NCI-H1436 (cell line): ENCODE results near the gene UTS2R.
A peak's percentile ranks its signal among the peaks of the same experiment; 100 is the strongest.
"Not testable (repeated sequence)": the region's sequence is repeated elsewhere in the genome, so short reads cannot be mapped to it uniquely, and the experiment has no call there.

Experiments
- DNase-seq: peaks from one replicate; lab custom pipeline; 2025; lab: John Stamatoyannopoulos, UW

UTS2R gene

DNA sequence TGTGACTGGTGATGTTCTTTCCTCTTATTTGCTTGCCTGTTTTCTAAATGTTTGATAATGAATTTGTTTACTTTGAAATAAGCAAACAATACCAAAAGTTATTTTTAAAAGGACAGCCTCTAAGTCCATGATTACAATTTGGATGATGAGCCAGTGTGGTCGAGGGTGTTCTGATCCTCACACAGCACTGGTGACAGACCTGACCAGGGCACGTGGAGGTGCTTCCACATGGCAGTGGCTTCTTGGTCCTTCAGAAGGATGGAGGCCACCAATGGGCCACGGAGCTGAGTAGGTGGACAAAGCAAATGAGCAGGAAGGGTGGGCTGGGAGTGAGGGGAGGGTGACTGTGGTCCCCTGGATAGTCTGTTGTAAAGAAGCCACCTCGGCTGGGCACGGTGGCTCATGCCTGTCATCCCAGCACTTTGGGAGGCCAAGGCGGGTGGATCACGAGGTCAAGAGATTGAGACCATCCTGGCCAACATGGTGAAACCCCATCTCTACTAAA lies 16.7 kb upstream of the UTS2R start:
- DNase-seq, result no peak

DNA sequence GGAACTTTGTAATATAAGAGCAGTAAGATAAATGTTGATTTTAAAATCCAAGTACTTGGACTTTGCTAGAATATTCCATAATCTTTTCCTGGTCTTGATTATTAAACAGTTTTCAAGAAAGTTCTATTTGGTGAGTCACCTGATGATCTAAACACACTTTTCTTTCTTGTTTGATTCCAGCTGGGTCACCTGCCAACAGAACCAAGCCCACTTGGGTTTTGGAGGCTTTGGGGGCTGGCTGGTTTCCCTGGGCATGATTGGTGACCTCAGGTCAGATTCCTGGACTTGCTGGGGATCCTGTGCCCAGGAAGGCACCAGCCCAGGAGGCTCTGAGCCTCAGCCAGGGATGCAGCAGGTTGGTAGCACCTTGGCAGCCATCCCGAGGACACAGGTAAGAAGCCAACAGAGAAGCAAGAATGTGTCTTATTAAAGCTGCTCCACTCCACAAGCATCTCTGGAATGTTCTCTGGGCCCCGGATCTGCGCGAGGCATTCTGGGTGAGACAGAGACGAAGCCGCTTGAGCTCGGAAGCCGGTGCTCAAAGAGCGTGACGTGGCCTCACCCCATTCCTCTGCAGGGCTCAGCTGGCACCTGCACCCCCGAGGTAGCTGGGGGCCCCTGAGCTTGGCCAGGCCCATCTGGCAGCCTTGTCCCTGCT lies 15.7 kb upstream of the UTS2R start:
- DNase-seq, result no peak

DNA sequence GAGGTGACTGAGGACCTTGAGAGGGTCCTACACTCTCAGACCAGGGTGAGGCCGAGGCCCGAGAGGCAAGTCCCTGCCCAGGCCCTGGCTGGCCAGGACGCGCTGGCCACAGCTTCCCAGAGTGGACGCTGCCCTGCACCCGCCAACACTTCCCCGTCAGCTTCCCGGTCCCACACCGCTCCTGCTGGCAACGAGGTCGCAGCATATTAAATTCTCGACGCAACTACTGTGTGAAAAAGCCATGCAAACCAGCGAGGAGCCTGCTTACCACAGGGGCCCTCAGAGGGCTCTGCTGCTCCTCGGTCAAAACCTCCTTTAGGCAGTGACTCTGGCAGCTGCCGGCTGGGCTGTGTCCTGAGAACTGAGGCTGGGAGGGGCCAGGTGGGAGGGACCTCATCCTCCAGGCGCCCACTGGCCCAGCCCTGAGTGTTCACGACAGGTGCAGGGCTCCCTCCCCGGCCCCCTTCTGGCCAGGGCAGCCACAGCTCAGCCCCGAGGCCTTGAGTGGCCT lies 14.7 kb upstream of the UTS2R start:
- DNase-seq, result no peak

DNA sequence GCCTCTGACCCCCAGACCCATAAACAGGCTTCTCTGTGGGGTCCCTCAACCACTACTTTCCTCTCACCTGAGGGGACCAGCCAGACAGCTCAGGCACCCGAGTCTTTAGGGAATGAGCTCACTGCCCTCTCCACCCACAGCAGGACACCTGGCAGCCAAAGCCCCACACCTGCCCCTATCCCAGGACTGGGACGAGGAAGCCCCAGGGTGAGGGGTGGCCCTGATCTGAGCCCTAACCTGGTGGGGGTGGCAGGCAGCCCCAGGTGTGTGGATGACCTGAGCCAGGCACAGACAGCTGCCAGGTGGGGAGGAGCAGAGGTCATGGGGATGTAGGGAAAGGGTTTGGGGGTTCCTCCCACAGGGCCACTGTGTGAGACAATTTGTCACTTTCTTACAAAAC lies 14.2 kb upstream of the UTS2R start:
- no peak for DNase-seq

DNA sequence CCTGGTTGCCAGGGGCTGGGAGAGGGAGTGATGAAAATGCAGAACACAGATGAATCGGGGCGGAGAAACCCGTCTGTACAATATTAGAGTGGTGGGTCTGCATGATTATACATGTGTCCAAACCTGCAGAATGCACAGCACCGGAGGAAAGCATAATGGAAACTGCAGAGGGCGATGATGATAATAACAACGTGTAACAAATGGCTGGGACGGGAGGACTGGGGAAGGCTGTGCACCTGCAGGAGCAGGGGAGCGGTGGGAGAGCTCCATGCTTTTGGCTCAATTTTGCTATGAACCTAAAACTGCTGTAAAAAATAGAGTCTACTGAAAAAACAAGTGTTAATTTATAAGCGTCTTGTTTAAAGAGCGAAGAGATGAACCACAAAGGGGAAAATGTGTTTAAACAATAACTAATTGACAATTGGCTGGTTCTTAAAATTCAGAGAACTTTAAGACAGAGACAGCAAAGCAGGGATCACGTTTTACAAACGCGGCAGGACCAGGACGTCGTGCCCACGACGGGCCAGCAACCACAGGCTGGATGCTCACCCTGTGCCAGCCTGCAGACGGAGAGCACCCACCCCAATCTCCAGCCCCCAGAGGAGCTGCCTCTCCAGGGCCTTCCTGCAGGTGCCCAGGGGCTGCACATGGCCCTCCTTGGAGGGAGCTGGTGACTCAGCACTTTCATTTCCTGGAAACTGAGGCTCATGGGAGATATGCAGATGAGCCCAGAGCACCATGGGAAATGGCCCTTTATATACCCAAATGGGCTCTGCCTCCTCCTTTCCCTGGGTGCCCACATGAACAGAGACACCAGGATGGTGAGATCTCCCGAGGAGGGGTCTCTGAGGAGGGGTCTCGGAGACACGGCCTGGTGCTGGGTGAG lies 12.9 kb upstream of the UTS2R start, which contains the start of gene TEX19:
Gene TEX19 (plus strand): TSS at position 783 of the 886 bp plus-strand sequence. CDS start 2,904 bp downstream, outside the sequence.
- DNase-seq, result peak; percentile 69

DNA sequence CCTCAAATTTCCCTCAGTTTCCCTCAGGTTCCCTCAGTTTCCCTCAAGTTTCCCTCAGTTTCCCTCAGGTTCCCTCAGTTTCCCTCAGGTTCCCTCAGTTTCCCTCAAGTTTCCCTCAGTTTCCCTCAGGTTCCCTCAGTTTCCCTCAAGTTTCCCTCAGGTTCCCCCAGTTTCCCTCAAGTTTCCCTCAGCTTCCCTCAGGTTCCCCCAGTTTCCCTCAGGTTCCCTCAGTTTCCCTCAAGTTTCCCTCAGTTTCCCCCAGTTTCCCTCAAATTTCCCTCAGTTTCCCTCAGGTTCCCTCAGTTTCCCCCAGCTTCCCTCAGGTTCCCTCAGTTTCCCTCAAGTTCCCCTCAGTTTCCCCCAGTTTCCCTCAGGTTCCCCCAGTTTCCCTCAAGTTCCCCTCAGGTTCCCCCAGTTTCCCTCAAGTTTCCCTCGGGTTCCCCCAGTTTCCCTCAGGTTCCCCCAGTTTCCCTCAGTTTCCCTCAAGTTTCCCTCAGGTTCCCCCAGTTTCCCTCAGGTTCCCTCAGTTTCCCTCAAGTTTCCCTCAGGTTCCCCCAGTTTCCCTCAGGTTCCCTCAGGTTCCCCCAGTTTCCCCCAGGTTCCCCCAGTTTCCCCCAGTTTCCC lies 12.0 kb upstream of the UTS2R start:
- not testable (repeated sequence) for DNase-seq

DNA sequence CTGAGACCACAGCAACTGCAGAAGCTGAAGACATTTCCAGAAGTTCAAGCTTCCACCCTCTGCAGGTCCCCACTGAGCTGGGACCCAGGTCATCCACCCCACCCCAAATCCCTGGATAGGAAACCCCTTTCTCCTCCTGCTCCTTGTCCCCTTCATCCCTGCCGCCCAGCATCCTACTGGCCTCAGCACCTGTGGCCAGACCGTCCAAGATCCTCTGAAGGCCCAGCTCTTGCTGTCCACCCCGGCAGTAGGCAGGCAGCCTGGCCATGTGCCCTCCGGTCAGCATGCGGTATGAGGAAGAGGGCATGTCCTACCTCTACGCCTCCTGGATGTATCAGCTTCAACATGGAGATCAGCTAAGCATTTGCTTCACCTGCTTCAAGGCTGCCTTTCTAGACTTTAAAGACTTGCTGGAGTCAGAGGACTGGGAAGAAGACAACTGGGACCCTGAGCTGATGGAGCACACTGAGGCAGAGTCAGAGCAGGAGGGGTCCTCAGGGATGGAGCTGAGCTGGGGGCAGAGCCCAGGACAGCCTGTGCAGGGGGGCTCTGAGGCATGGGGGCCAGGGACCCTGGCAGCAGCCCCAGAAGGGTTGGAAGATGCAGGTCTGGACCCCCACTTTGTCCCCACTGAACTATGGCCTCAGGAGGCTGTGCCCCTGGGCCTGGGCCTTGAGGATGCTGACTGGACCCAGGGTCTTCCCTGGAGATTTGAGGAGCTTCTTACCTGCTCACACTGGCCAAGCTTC lies 9.5 kb upstream of the UTS2R start:
- no peak for DNase-seq

DNA sequence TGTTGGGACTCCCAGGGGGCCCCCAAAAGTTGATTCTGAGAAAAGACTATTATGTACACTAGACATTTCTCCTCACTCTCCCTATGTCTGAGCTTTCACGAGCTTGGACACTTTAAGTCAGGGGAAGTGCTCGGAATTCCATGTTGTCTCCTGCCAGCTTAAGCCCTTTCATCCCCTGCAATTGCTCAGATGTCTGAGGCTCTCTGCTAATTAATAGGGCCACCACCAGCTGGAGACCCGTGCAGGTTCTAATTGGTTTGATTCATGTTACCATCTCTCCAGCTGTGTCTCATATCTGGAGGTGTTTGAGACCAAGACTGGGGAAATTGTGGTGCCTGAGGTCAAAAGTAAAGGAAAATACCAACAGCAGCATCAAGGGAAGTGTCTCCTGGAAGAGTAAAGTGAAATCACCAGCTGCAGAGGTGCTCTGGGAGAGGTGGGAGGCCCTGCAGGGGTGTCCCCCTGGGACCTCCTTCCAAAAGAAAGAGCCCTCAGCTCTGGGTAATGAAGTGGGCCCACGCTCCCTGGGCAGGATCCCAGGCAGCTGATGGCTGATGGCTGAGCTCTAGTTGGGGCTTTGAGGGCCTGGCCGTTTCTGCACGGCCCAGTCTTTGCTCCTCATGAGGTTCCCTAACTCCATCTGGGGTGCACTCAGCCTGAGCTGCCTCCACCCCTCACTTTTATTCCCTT lies 5.8 kb upstream of the UTS2R start:
- peak; percentile 24 for DNase-seq

DNA sequence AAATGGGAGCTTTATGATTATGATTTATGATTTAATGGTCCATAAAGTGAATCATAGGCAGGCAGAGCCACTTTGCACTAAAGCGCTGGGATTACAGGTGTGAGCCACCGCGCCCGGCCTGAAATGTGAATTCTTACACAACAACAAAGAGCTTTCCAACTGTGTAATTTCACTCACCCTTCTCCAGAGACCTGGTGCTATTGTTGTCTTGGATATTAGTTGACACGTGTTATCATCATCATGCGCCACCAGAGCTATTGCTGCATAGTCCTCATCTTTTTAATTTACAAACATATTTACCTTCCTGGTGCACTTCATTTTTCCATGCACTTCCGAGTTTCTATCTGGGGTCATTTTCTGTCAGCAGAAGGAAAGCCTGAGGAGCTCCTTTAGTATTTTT lies 4.8 kb upstream of the UTS2R start:
- peak; percentile 69 for DNase-seq

DNA sequence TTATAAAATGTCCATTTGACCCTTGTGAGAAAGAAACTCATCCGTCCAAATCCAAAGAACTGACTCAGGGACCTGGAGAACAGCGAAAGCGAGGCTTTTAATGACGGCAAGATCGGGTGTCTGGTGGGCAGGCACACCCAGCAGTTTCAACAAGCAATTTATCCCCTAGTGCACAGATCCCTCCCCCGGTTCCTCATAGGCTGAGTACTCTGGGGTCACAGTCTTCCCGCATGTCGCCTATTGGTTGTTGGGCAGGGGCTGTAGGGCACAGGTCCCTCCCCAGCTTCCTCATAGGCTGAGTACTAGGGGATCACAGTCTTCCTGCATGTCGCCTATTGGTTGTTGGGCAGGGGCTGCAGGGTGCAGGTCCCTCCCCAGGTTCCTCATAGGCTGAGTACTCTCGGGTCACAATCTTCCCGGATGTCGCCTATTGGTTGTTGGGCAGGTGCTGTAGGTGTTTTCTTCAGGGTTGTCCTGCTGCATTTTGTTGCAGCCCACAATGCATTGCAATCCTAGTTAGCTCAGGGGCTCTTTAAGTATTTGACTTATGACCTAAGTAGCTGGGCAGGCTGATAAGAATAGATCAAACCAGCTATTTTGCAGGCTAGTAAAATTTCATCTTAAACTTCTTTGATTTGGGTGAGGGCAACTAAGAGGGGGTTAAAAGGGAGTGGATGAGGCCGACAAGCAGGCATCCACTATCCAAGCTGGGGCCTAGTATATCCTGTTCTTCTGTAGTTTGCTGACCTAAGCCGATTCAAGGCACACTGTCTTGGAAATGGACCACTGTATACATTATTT lies 3.6 kb upstream of the UTS2R start:
- DNase-seq, result peak; percentile 97

DNA sequence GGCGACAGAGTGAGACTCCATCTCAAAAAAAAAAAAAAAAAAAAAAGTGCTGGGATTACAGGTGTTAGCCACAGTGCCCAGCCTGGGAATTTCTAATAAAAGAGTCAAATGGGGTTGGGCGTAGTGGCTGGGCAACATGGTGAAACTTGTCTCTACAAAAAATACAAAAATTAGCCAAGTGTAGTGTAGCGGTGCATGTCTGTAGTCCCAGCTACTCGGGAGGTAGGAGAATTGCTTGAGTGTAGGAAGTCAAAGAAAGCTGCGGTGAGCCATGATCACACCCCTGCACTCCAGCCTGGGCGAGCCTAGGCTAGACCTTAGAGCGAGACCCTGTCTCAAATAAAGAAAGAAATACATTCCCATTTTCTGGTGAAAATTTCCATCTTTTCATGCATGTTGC lies 2.4 kb upstream of the UTS2R start:
- DNase-seq, result no peak

DNA sequence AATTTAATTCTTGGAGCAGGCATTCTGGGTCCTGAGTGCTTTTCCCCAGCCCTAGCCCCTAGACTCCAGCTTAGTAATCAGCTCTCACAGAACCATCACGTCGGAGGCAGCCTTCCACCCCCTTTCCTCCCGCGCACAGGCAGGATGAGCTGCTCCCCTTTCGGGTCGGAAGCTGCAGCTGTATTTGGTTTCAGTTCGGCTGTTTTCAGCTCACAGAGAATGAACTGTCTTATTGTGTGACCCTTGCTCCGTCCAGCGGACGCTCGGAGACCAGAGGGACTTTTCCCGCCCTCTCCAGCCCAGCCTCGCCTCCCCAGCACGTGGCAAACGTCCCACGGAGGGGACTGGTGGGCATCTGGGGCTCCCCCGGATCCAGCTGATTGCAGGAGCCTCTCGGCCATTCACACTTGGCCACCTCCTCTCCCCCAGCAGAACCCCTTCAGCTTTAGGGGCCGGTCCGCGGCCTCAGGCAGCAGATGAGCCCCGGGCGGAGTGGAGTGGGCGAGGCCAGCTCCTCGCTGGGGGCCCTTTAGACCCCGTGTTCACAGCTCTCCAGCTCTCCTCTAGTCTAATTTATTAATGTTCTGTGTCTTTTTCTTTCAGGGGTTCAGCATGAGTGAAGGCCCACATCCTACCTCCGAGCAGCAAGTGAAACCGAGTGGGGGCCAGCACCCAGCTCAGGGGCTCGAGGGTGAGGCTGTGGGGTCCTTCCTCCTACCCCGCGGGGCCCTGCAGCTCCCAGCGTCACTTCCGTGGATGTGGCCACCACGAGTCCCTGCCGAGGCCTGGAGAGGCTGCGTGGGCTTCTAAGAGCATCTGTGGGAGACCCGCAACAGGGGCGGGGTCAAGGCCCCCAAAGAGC lies 863 bp upstream of the UTS2R start:
- DNase-seq, result no peak

DNA sequence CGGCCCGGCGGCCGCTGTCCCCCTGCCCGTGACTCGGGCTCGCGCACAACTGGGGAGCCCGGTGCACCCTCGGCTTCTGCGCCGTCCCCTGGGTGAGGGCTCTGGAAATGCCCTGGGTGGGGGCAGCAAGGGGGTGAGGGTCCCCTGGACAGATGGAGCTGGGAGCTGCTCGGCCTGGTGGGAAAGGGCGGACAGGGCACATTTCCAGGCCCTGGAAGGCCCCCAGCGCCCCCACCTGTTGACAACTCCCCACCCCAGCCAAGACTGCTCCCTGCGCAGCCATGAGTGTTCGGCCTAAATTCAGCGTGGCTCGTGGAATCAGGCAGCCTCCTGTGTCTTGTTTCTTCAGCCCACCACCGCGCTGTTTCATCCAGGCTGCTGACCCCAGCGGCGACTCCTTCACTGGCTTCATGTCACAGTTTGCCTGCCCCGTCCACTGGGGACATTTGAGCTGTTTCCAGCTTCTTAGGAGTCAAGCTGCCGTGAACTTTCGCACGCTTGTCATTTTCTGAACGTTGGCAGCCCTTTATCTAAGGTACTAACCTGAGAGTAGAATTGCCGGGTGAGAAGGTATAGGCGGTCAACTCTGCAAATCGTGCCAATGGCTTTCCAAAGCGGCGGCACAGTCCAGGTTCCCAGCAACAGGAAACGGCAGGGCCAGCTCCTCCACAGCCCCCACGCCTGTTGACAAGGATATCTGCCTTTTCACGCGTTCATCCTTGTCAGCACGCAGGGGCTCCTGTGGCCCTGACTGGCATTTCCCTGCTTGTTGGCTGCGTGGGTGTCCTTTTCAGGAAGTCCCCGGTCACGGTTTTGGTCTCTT lies 895 bp downstream of the UTS2R start:
- DNase-seq, result no peak

DNA sequence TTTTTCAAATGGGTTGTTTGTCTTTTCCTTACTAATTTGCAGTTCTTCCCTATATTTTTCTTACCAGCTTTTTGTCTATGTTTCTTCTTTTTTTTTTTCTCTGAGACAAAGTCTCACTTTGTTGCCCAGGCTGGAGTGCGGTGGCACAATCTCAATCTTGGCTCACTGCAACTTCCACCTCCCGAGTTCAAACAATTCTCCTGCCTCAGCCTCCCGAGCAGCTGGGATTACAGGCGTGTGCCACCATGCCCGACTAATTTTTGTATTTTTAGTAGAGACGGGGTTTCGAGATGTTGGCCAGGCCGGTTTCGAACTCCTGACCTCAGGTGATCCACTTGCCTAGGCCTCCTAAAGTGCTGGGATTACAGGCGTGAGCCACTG lies 1.5 kb downstream of the UTS2R start:
- not testable (repeated sequence) for DNase-seq

DNA sequence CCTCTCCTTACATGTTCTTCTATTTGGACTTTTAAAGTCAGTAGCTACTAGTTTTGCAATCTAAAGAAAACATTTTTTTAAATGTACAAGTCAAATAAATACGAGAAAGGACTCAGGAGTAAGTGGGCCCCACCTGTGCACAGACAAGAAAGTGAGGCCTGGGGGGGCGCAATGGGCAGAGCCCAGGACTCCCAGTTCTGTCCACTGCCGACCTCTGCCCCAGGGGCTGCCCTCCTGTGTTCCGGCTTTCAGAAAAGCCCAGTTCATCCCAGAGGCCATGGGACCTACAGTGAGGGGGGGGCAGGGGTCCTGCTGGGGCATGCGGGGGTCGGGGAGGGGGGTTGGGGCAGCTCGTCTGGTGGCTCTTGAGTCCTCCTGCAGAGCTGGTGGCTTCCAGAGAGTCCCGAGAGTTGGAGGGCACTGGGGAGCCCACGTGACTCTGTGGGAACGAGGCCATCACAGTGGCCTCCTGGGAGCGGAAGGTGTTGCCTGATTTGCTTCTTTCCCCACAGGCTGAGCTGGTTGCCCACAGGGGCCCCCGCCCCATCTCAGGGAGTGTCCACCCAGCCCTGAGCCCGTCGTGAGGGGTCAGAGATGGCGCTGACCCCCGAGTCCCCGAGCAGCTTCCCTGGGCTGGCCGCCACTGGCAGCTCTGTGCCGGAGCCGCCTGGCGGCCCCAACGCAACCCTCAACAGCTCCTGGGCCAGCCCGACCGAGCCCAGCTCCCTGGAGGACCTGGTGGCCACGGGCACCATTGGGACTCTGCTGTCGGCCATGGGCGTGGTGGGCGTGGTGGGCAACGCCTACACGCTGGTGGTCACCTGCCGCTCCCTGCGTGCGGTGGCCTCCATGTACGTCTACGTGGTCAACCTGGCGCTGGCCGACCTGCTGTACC lies 2.4 kb downstream of the UTS2R start:
- DNase-seq, result no peak

DNA sequence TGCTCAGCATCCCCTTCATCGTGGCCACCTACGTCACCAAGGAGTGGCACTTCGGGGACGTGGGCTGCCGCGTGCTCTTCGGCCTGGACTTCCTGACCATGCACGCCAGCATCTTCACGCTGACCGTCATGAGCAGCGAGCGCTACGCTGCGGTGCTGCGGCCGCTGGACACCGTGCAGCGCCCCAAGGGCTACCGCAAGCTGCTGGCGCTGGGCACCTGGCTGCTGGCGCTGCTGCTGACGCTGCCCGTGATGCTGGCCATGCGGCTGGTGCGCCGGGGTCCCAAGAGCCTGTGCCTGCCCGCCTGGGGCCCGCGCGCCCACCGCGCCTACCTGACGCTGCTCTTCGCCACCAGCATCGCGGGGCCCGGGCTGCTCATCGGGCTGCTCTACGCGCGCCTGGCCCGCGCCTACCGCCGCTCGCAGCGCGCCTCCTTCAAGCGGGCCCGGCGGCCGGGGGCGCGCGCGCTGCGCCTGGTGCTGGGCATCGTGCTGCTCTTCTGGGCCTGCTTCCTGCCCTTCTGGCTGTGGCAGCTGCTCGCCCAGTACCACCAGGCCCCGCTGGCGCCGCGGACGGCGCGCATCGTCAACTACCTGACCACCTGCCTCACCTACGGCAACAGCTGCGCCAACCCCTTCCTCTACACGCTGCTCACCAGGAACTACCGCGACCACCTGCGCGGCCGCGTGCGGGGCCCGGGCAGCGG lies 3.2 kb downstream of the UTS2R start:
- DNase-seq, result peak; percentile 35
